B cell (primary cell): Measurements from ENCODE around the gene ITPR3. TPM values are rescaled to one million over a fixed set of nuclear protein-coding genes. Genes with fewer than 3 reads are reported as not detected.

Experiments used
- ATAC-seq: fragments of 200-7000 bp; cut with Tn5 transposase; one replicate; pipeline ENCODE4 v1.10.0; 2021; ENCODE audit warnings: low read depth, mild to moderate bottlenecking, moderate number of reproducible peaks, moderate library complexity
- CTCF ChIA-PET: fragments of 350-600 bp; sonication (Branson Sonifier 250); formaldehyde crosslinking; loops from one replicate; lab custom pipeline; 2021; ENCODE audit warnings: antibody characterized with exemption, inconsistent platforms; lab: Charles Lee
- POLR2A ChIA-PET: fragments of 350-600 bp; sonication (Branson Sonifier 250); formaldehyde crosslinking; loops from one replicate; lab custom pipeline; 2021; ENCODE audit warnings: antibody characterized with exemption; lab: Charles Lee
- DNase-seq: peaks from one replicate; pipeline ENCODE4 v3.0.0; 2013
- H2AFZ ChIP-seq: 2 replicates; pipeline ENCODE4 v1.6.1; 2012; ENCODE audit warnings: mild to moderate bottlenecking, low read depth, low read length; ENCODE audit not compliant: insufficient read depth, poor library complexity, severe bottlenecking
- H3K27ac ChIP-seq, 2 donors: 1 replicate in 1 of 2; 2 replicates in 1 of 2; pipeline ENCODE4 v1.5.1; 2012 to 2013; ENCODE audit warnings: low read length in 2 of 2, mild to moderate bottlenecking in 2 of 2, moderate library complexity in 1 of 2
- H3K27me3 ChIP-seq, 4 experiments: fragments of 200-600 bp in 1 of 4; sonication (generic) in 1 of 4; replicated peaks in 1 of 4; 1 replicate in 2 of 4; 2 replicates in 2 of 4; pipeline versions ENCODE4 v1.6.1 to v1.7.0; 2013 to 2016; ENCODE audit warnings: low read length in 3 of 4, mild to moderate bottlenecking in 2 of 4, mixed read lengths in 1 of 4, moderate library complexity in 1 of 4; ENCODE audit not compliant: insufficient read depth in 4 of 4, control insufficient read depth in 3 of 4; ENCODE audit errors: control extremely low read depth in 1 of 4
- H3K36me3 ChIP-seq, 2 experiments: replicated peaks in 1 of 2; 1 replicate in 1 of 2; 2 replicates in 1 of 2; pipeline versions ENCODE4 v1.6.1 to v1.7.1; 2013; ENCODE audit warnings: low read length in 1 of 2; ENCODE audit not compliant: insufficient read depth in 2 of 2, control insufficient read depth in 1 of 2; ENCODE audit errors: control extremely low read depth in 1 of 2, extremely low read depth in 1 of 2
- H3K4me1 ChIP-seq, 2 donors: fragments of 200-600 bp in 1 of 2; sonication (generic) in 1 of 2; 1 replicate in 1 of 2; 2 replicates in 1 of 2; pipeline versions ENCODE4 v1.5.1 to v1.6.1; 2013 to 2017; ENCODE audit warnings: low read length in 2 of 2; ENCODE audit not compliant: control insufficient read depth in 2 of 2, insufficient read depth in 2 of 2
- H3K4me2 ChIP-seq: replicated peaks from 2 replicates; pipeline ENCODE3; 2012; ENCODE audit warnings: mild to moderate bottlenecking, low read depth, low read length; ENCODE audit not compliant: poor library complexity, severe bottlenecking
- H3K4me3 ChIP-seq, 5 experiments: fragments of 200-600 bp in 1 of 5; sonication (generic) in 1 of 5; 1 replicate in 3 of 5; 2 replicates in 2 of 5; pipeline versions ENCODE4 v1.5.1 to v1.7.0; 2011 to 2016; ENCODE audit warnings: low read length in 4 of 5, mild to moderate bottlenecking in 4 of 5, low read depth in 2 of 5, control low read depth in 1 of 5, moderate library complexity in 1 of 5; ENCODE audit not compliant: insufficient read depth in 1 of 5; ENCODE audit errors: control extremely low read depth in 1 of 5, extremely low read depth in 1 of 5
- H3K79me2 ChIP-seq: fragments of 200-600 bp; sonication (generic); one replicate; pipeline ENCODE4 v1.6.0; 2016; ENCODE audit warnings: low read length; ENCODE audit not compliant: control insufficient read depth, insufficient read depth
- H3K9ac ChIP-seq: fragments of 200-600 bp; sonication (generic); 2 replicates; pipeline ENCODE4 v1.6.1; 2017; ENCODE audit warnings: mild to moderate bottlenecking, low read length, moderate library complexity
- H3K9me3 ChIP-seq, 3 donors: one replicate each; pipeline versions ENCODE4 v1.6.1 to v1.7.1; 2013; ENCODE audit warnings: low read length in 2 of 3; ENCODE audit not compliant: control insufficient read depth in 2 of 3, insufficient read depth in 1 of 3; ENCODE audit errors: control extremely low read depth in 1 of 3
- H4K20me1 ChIP-seq: 2 replicates; pipeline ENCODE4 v1.6.0; 2012; ENCODE audit warnings: mild to moderate bottlenecking, low read length; ENCODE audit not compliant: insufficient read depth, control insufficient read depth, poor library complexity, severe bottlenecking
- H3K27ac Mint-ChIP-seq: one replicate; pipeline ENCODE4 v1.8.0; 2021; ENCODE audit warnings: mixed read lengths
- H3K27me3 Mint-ChIP-seq: one replicate; pipeline ENCODE4 v1.8.0; 2021; ENCODE audit warnings: mixed read lengths
- H3K4me1 Mint-ChIP-seq: one replicate; pipeline ENCODE4 v1.8.0; 2021; ENCODE audit warnings: mixed read lengths
- H3K4me3 Mint-ChIP-seq: one replicate; pipeline ENCODE4 v1.8.0; 2021; ENCODE audit warnings: mixed read lengths
- H3K9me3 Mint-ChIP-seq: one replicate; pipeline ENCODE4 v1.8.0; 2022; ENCODE audit warnings: mixed read lengths; ENCODE audit not compliant: insufficient read depth
- CTCF ChIP-seq: fragments of 200-600 bp; IDR thresholded peaks from one replicate; pipeline ENCODE4 v1.8.0; 2022; ENCODE audit warnings: antibody characterized with exemption, mild to moderate bottlenecking
- EZH2 ChIP-seq: IDR thresholded peaks from 2 replicates; pipeline ENCODE4 v1.6.1; 2012; ENCODE audit warnings: borderline replicate concordance, low read depth, mild to moderate bottlenecking, moderate library complexity, low read length; ENCODE audit not compliant: insufficient read depth, poor library complexity, severe bottlenecking
- WGBS: methylation state at CpG from one replicate; pipeline ENCODE4 v1.1.5; 2013; ENCODE audit warnings: missing lambda C conversion rate; ENCODE audit not compliant: insufficient coverage; 5-methylcytosine and 5-hydroxymethylcytosine counted together
- intact Hi-C: fragments of 100-400 bp; cut with micrococcal nuclease; formaldehyde crosslinking; loops from one replicate; pipeline ENCODE4 v1.10.0; 2022
- polyA plus RNA-seq: library from polyadenylated mRNA; depleted of rRNA; stranded (reverse); fragments of >200 nt; gene quantifications from 2 replicates; pipeline ENCODE4 v1.2.3, GENCODE V29; 2012
- total RNA-seq, 2 donors: library from RNA; stranded (reverse); fragments of 120-200 nt in 1 of 2; gene quantifications; 1 replicate in 1 of 2; 2 replicates in 1 of 2; pipeline versions ENCODE4 v1.2.3 to v1.2.4, GENCODE V29; 2013 to 2022

ITPR3 gene
- total and polyA plus RNA-seq, 2 donors (not counting 1 experiment from before 2014, with no cell fraction given) = 61.9 to 67.6 TPM

DNA sequence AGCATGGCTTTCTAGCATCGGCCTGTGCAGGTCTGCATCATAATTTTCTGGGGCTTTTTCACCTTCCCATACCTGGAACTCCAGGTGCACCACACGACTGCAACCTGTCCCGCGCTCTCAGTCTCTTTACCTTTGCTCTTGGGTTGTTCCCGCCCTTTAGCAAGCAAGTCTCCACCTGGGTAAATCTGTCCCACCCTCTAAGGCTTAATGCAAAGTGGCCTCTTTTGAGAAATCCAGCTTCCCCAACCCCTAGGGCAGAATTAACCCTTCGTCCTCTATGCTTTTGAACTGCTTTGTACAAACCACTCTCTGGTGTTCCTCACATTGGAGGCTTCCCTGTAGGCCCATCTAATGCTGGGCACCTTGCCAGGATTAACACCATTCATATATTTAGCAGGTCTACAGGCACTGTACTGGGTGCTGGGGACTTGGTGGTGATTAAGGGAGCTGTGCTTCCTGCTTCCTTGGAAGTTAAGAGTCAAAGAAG is 2.8 kb downstream of the ITPR3 start:
- no peak for TF ChIP-seq CTCF
- TF ChIP-seq EZH2 = no peak
- Mint-ChIP-seq H3K27me3 (no peaks in the 10 kb centered on the region), H3K4me3 (peak overlapping the region; percentile 92), H3K4me1 (peaks cover 65% of the 10 kb centered on the region), H3K9me3 (no peaks in the 10 kb centered on the region), H3K27ac (peak overlapping the region; percentile 53)
- Histone ChIP-seq H2AFZ (no peak overlapping the region), H3K27me3 (no peaks in the 10 kb centered on the region), H3K27ac (no peak overlapping the region), H4K20me1 (peaks cover 32% of the 10 kb centered on the region), H3K9ac (no peak overlapping the region), H3K4me3 (no peak overlapping the region), H3K9me3 (no peaks in the 10 kb centered on the region), H3K4me2 (peak overlapping the region; percentile 23), H3K4me1 (peaks cover 28 to 46% of the 10 kb centered on the region in 2 donors), H3K79me2 (peaks cover 42% of the 10 kb centered on the region), H3K36me3 (peaks cover 0 to 2% of the 10 kb centered on the region in 2 experiments)
- DNase-seq (no peak), ATAC-seq (no peak)
- ChIA-PET POLR2A (interaction anchor here (0.6 to 0.7 kb wide), 2 partner anchors 324 to 344 kb away, joined by 3 to 9 read pairs; no protein-coding TSS in a partner anchor), CTCF (interaction anchor here (0.7 kb wide), 1 partner anchor 37 kb away, joined by 3 read pairs; no protein-coding TSS in a partner anchor)
- intact Hi-C loops = loop anchor here (5.0 kb wide), 2 partner anchors 197 to 232 kb away; partner anchors contain the start of gene KIFC1
- 95% methylated on average over 6 of the region's 6 CpGs for WGBS

DNA sequence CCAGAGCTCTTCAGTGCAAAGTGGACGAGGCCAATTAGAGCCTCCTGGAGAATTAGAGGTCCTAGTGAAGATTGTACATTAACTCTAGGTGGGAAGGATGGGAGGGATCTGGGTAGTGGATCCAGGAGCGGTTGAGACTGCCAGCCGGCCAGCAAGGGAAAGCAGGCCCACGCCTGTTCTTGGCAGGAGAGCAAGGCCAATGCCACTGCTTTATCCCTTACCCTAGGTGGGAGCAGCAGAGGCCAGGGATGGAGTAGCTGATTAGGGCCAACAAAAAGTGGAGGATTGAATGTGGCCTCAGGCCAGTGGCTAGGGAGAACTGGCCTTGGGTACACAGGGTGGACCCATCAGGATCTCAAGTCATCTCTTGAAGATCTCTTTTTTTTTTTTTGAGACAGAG is 3.7 kb downstream of the ITPR3 start:
- 100% methylated on average over 4 of the region's 4 CpGs for WGBS
- Histone ChIP-seq H3K36me3 (peaks cover 0 to 2% of the 10 kb centered on the region in 2 experiments), H3K4me2 (no peak overlapping the region), H4K20me1 (peaks cover 32% of the 10 kb centered on the region), H2AFZ (no peak overlapping the region), H3K9me3 (no peaks in the 10 kb centered on the region), H3K4me1 (peaks cover 26 to 42% of the 10 kb centered on the region in 2 donors), H3K4me3 (no peak overlapping the region), H3K79me2 (peaks cover 42% of the 10 kb centered on the region), H3K9ac (no peak overlapping the region), H3K27me3 (no peaks in the 10 kb centered on the region), H3K27ac (peak overlapping the region in 1 of 2 donors; percentile 12)
- ChIA-PET POLR2A (no interaction called here), CTCF (interaction anchor here (0.7 kb wide), 1 partner anchor 37 kb away, joined by 3 read pairs; no protein-coding TSS in a partner anchor)
- no peak for DNase-seq
- Mint-ChIP-seq H3K4me3 (no peak overlapping the region), H3K27ac (no peak overlapping the region), H3K9me3 (no peaks in the 10 kb centered on the region), H3K4me1 (peaks cover 59% of the 10 kb centered on the region), H3K27me3 (no peaks in the 10 kb centered on the region)
- TF ChIP-seq EZH2 (no peak), CTCF (no peak)
- no peak for ATAC-seq
- intact Hi-C loops = loop anchor here (5.0 kb wide), 2 partner anchors 198 to 233 kb away; partner anchors contain the start of gene KIFC1
